ENCODE measurements around the gene C14orf132.
"Not testable (repeated sequence)": the region's sequence is repeated elsewhere in the genome, so short reads cannot be mapped to it uniquely, and the experiment has no call there.

C14orf132 gene

GRCh38 chr14:96038920-96039632 lies at the start of gene C14orf132:
C14orf132 (plus strand) TSS chr14:96039362; CDS start chr14:96039501, 139 bp downstream.
- DNase-seq = peak; percentile 57

- peak; percentile 50 for DNase-seq
Measured at GRCh38 chr14:95993768-95994592, 45.2 kb upstream of the C14orf132 start.

DNA sequence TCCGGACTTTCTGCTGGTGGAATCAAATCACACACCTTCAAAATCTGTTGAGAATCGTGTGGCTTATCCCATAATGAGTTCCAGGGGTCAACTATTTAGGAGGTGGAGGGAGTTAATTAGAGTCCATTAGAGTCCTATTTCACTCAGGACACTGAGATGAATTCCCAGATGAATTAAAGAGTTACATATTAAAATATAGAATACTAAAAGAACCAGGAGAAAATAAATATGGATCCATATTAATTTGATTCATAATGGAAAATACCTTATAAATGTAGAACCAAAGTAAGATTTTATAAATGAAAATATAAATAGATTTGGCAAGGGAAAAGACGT lies 44.6 kb upstream of the C14orf132 start:
- DNase-seq = no peak

DNA sequence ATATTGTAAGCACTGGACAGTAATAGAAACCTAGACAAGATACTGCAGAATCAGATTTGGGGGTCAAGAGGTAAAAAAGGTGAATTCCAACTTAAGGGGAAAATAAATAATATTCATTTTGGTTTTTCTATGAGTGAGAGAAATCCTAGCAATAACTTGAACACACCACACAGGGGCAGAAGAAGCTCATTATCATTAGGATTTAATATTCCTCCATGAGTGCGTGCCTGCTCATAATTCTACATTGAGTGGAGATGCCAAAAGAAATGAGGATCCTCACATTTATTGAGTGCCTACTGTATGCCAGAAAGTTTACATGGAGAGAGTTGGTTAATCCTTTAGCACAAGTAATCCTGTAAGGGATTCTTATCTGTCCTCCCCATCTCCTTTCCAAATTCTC lies 40.5 kb upstream of the C14orf132 start:
- DNase-seq = peak; percentile 28

GRCh38 chr14:96001866-96002497 lies 37.2 kb upstream of the C14orf132 start:
- peak; percentile 21 for DNase-seq

DNA sequence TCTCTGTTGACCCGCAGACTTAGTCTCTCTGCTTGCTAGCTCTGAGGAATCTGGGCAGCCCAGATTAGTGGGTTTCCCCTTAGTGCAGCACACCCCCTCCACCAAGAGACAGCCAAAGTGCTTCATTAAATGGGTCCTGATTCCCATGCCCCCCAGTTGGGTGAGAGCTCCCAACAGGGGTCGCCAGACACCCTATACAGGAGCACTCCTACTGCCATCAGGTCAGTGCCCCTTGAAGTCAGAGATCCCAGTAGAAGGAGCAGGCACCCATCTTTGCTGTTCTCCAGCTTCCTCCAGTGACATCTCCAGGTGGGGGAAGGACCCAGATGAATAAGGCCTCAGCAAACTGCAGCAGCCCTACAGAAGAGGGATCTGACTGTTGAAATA lies 36.7 kb upstream of the C14orf132 start:
- no peak for DNase-seq

DNA sequence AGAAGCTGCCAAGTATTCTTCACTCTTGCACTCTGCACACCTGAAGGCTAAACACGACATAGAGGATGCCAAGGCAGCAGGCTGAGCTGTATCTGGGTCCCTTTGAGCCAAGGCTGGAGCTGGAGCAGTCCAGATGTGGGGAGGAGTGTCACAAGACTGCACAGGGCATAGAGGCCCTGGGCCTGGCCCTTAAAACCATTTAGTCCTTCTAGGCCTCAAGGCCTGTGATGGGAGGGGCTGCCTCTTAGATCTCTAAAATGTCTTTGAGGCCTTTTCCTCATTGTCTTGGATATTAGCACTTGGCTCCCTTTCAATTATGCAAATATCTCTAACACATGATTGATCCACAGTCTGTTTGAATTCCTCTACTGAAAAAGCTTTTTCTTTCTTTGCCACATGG lies 28.0 kb upstream of the C14orf132 start:
- DNase-seq = no peak

GRCh38 chr14:96011607-96012006 lies 27.6 kb upstream of the C14orf132 start:
- DNase-seq = no peak

DNA sequence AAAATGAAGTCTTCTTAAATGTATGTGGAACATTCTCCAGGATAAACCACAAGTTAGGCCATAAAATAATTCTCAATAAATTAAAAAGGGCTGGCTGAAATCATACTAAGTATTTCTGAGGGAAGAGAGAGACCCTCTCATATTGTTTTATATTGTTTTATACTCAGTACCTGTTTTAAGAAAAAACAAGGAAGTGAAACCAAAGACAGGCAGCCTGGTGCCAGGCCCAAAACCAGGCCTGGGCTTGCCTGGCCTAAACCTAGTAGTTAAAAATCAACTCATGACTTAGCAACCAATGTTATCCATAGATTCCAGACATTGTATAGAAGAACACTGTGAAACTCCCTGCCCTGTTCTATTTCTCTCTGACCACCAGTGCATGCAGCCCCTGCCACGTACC lies 26.4 kb upstream of the C14orf132 start:
- not testable (repeated sequence) for DNase-seq

GRCh38 chr14:96014176-96014575 lies 25.0 kb upstream of the C14orf132 start:
- no peak for DNase-seq

DNA sequence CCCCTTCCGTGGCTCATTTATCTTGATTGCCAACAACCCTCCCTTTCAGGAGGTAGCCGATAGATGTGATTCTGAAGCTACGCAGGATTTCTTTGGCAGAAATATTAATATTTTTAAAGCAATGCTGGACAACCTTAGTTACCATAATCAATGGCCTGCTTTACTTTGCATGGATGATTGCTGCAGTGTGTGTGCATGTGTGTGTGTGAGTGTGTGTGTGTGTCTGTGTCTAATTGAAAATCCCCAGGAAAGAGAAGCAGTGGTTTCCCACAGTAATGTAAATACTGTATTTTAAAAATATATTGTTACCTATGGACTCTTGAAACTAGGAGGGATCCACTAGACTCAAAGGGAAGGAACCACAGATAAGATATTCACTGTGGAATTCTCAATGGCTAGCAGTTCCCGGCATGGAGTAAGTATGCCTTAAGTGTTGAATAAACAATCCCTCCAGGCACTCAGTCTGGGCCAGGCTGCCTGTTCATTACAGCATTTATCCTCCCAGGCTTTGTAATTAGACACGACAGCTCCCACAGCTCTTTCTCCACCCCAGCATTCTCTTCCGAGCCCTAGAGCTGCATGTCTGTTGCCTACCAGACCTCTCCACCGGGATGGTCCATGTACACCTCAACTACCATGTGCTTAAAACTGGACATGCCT lies 22.5 kb upstream of the C14orf132 start:
- no peak for DNase-seq

GRCh38 chr14:96017882-96018281 lies 21.3 kb upstream of the C14orf132 start:
- DNase-seq = no peak

DNA sequence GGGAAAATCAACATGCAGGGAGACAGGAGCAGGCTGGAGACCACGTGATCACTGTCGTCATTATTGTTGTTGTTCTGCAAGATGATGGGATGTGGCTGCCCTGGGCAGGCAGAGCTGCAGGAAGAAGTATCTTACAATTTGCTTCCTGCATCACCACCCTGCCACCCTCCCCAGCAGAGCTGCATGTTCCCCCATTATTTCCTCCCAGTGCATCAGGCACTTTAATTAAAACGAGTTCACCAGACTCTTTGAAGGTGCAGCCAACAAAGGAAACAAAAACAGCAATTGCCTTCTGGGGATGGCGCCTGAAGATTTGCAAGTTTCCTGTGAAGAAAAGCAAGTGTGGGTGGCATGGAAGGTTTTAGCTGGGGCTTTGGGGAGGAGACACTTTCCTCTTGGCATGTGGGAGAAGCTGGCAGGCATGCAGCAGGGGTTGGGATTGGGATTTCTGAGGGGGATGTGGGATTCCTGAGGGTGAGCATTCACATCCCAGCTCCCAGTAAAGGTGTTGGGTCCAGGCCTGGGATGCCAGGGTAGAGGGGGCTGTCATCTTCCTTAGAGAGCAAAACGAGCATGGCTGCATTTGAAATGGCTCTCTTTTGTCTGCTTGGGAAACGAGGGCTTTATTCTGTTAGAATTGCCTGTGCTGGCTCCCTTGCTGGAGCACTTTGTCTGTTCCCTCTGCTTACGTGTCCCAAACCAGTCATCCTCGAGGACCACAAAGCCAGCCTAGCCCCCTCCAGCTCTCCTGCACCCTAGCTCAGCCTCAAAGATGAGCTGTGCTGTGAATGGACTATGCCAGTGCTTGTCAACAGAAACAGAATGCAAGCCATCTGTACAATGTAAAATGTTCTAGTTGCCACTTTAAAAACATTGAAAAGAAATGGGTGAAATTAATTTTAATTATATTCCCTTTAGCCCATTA lies 11.5 kb upstream of the C14orf132 start:
- DNase-seq = no peak

GRCh38 chr14:96029089-96029645 lies 10.0 kb upstream of the C14orf132 start:
- DNase-seq = no peak

DNA sequence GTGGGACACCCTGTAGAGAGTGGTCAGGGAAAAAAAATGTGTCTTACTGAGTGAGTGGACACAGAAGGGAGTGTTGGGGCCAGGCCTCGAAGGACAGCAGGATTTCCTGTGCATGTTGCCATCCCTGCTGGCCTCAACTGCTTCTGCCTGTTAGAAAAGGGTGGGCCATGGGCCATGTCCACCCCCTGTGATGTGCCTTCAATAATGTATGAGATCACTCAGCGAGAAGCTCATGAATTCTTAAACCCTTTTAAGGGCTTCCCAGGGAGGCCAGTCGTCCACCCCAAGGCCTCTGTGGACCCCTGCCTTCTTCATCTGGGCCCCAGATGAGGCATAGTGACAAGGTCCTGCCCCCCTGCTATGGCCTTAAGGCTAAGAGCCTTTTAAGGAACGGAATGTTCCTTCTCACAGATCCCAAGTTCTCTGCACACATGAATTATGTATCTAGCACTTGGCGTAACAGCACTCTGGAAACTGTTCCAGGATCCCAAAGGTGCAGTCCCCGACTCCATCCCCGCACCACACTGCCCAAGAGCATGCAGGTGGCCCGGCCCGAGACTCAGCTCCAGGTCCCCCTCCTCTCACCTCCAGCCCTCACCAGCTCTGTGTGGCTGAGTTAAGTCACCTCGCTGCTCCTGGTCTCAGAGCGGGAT lies 8.9 kb upstream of the C14orf132 start:
- no peak for DNase-seq

GRCh38 chr14:96031691-96032090 lies 7.5 kb upstream of the C14orf132 start:
- no peak for DNase-seq

DNA sequence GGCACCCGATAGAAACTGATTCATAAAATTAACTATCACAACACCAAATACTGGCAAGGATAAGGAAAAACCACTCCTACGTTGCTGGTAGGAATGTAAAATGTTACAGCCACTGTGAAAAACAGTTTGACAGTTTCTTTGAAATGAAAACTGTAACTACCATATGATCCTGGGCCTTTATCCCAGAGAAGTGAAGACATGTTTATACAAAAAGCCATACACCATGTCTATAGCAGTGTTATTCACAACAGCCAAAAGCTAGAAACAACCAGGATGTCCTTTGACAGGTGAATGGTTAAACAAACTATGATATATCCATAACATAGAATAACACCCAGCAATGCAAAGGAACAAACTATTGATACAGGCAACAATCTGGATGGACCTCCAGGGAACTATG lies 3.7 kb upstream of the C14orf132 start:
- DNase-seq = no peak

DNA sequence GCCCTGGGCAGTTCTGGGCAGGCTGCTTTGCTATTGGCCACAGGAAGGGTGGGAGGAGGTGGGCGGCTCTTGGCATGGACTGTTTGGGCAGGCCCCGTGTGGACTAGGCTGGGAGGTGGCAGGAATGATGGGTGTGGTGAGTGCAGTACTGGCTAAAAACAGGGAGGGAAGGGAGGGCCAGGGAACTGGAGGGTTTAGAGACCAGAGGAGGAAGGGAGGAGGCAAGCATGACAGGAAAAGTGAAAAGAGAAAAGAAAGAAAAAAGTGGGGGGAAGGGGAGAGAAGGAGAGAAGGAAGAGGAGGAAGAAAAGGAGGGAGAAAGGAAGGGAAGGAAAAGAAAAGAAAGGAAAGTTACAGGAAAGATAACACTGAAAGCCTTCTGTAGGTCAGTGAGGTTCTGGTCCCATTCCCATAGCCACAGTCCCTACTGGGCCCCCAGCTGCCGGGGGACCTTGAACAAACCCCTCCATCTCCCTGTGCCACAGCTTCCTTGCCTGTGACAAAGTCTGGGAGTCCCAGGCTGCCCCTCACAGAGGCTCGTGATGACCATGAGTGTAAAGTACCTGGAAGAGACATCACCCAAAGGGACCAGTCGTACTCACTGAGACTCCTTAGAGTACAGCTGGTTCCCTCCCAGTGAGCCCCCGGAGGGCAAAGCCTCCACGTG lies 1.1 kb upstream of the C14orf132 start:
- no peak for DNase-seq

DNA sequence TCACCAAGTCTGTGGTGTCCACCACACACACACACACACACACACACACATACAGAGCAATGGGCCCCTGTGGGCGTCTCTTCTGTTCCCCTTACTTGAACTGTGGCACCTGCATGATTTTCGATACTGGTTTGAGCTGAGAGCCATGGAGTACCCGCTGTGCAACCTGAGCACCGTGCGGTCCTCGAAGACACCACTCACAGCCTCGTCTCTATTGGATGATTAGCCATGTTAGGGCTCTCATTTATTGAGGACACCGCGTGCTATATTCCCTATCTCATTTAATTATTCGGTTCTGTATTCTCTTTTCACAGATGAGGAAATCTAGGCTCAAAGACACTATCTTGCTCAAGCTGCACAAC lies 623 bp upstream of the C14orf132 start:
- no peak for DNase-seq

DNA sequence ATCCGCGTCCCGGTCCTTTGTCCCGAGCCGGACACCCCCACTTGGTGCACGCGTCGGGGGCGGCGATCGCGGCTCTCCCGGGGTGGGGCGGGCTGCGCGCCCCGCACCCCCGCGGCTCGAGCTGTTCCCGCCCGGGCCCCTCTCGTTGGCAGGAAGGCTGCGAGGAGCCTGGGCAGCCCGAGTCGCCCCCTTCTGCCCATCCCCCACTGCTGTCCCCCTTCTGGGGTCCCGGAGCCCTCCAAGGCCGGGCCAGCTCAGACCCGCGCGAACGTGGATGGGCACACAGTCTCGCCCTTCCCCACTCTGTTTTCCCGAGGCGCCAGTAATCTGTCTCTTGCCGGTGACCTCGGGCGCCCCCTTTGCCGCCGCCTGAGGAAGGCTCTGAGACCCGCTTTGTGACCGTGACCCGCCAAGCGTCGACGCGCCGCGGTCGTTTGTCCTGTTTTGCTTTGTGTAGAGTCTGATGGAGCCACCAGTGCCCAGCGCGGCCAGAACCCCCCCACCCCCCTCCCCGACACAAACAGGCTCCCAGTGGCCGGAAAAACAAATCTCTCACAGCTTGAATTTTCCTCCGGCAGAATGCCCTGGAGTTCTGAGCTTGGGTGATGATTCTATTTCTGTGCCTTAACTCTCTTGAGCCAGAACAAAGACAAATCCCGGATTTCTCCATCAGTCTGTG lies 610 bp downstream of the C14orf132 start:
- no peak for DNase-seq

Measured in fibroblast of skin of right quadriceps (primary cell).